Measurements from ENCODE around the gene NF1.
"Not testable (repeated sequence)": the region's sequence is repeated elsewhere in the genome, so short reads cannot be mapped to it uniquely, and the experiment has no call there.

- TF ChIP-seq CTCF (IDR thresholded peaks at IDR 0.05); EZH2 (IDR thresholded peaks at IDR 0.05; ENCODE audit: borderline replicate concordance, insufficient read depth, low read depth, low read length, poor library complexity, severe bottlenecking): not testable (repeated sequence)
Observed at GRCh38 chr17:31156864-31157263, 62.1 kb downstream of the NF1 start.
